ENCODE data around the gene ZCCHC2.

DNA sequence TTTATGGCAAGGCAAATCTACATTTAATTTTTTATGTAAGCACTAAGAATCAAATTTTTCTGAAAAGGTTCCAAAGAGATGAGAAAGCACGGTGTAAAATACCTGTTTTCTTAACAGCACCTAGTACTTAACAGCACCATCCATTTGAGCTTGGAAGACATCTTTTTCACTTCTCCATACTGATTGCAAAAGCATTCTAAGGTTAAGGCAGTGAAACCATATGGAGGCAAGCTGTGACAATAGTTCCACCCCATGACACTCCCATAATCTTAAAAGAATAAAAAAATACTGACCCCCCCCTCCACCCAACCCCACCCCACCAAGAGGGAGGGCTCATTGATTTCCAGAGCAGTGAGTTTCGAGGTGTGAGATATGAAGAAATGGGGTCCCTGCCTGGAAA, 60.6 kb downstream of the ZCCHC2 start:
- TF ChIP-seq, protein P1, sequence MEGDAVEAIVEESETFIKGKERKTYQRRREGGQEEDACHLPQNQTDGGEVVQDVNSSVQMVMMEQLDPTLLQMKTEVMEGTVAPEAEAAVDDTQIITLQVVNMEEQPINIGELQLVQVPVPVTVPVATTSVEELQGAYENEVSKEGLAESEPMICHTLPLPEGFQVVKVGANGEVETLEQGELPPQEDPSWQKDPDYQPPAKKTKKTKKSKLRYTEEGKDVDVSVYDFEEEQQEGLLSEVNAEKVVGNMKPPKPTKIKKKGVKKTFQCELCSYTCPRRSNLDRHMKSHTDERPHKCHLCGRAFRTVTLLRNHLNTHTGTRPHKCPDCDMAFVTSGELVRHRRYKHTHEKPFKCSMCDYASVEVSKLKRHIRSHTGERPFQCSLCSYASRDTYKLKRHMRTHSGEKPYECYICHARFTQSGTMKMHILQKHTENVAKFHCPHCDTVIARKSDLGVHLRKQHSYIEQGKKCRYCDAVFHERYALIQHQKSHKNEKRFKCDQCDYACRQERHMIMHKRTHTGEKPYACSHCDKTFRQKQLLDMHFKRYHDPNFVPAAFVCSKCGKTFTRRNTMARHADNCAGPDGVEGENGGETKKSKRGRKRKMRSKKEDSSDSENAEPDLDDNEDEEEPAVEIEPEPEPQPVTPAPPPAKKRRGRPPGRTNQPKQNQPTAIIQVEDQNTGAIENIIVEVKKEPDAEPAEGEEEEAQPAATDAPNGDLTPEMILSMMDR (IDR thresholded peaks at IDR 0.05) = no peak
- TF ChIP-seq POLR2A (IDR thresholded peaks at IDR 0.05) (no peak), EP300 (IDR thresholded peaks at IDR 0.05) (no peak)

Measured in upper lobe of left lung (tissue), 4 donors.